ENCODE data around the gene MICAL3. TPM values are rescaled to one million over a fixed set of nuclear protein-coding genes. Genes with fewer than 3 reads are reported as not detected.
"Not testable (repeated sequence)": the region's sequence is repeated elsewhere in the genome, so short reads cannot be mapped to it uniquely, and the experiment has no call there.

MICAL3 gene
- polyA plus RNA-seq, 1 donor from 2014 or later, result 28.1 TPM

GRCh38 chr22:17938484-17938924, 85.9 kb downstream of the MICAL3 start:
- Histone ChIP-seq H3K9ac (ENCODE audit: low read length) (no peak overlapping the region), H3K36me3 (ENCODE audit: insufficient read depth, low read length) (no peaks in the 10 kb centered on the region), H3K27me3 (ENCODE audit: insufficient read depth, low read depth, low read length) (no peaks in the 10 kb centered on the region), H3K9me3 (ENCODE audit: low read length) (no peaks in the 10 kb centered on the region), H3K4me2 (ENCODE audit: low read length) (no peak overlapping the region), H3K79me2 (replicated peaks; ENCODE audit: insufficient read depth, low read length) (no peaks in the 10 kb centered on the region), H2AFZ (ENCODE audit: low read depth, low read length) (no peak overlapping the region), H3K27ac (ENCODE audit: low read length) (no peak overlapping the region), H3F3A (ENCODE audit: insufficient read depth, low read length, poor library complexity, severe bottlenecking) (no peaks in the 10 kb centered on the region), H3K9me2 (ENCODE audit: insufficient read depth, low read length) (no peaks in the 10 kb centered on the region), H4K20me1 (ENCODE audit: insufficient read depth) (no peaks in the 10 kb centered on the region), H3K4me3 (ENCODE audit: low read length) (no peak overlapping the region)
- TF ChIP-seq RAD21 (conservative IDR thresholded peaks at IDR 0.05) (no peak), TAF1 (IDR thresholded peaks at IDR 0.05; ENCODE audit: low read depth) (no peak), EP300 (conservative IDR thresholded peaks at IDR 0.05; ENCODE audit: poor library complexity, severe bottlenecking) (no peak), MXI1 (conservative IDR thresholded peaks at IDR 0.05; ENCODE audit: poor library complexity, severe bottlenecking) (no peak)

GRCh38 chr22:17932457-17932856, 91.9 kb downstream of the MICAL3 start:
- H3K4me3 ChIP-seq (ENCODE audit: low read length); H3K9me2 ChIP-seq (ENCODE audit: insufficient read depth, low read length); H3K36me3 ChIP-seq (ENCODE audit: insufficient read depth, low read length); H3K9ac ChIP-seq (ENCODE audit: low read length); H3F3A ChIP-seq (ENCODE audit: insufficient read depth, low read length, poor library complexity, severe bottlenecking); H4K20me1 ChIP-seq (ENCODE audit: insufficient read depth); H3K79me2 ChIP-seq (replicated peaks; ENCODE audit: insufficient read depth, low read length); H3K9me3 ChIP-seq (ENCODE audit: low read length); H3K27me3 ChIP-seq (ENCODE audit: insufficient read depth, low read depth, low read length); H2AFZ ChIP-seq (ENCODE audit: low read depth, low read length); H3K4me2 ChIP-seq (ENCODE audit: low read length); H3K27ac ChIP-seq (ENCODE audit: low read length): not testable (repeated sequence)

- H3K4me3 ChIP-seq (ENCODE audit: low read length), result no peak overlapping the region
- H4K20me1 ChIP-seq (ENCODE audit: insufficient read depth), result no peaks in the 10 kb centered on the region
- no peaks in the 10 kb centered on the region for H3K9me2 ChIP-seq (ENCODE audit: insufficient read depth, low read length)
- H3K4me2 ChIP-seq (ENCODE audit: low read length), result no peak overlapping the region
- no peaks in the 10 kb centered on the region for H3K27me3 ChIP-seq (ENCODE audit: insufficient read depth, low read depth, low read length)
- no peaks in the 10 kb centered on the region for H3F3A ChIP-seq (ENCODE audit: insufficient read depth, low read length, poor library complexity, severe bottlenecking)
- H3K27ac ChIP-seq (ENCODE audit: low read length), result no peak overlapping the region
- H3K9me3 ChIP-seq (ENCODE audit: low read length), result no peaks in the 10 kb centered on the region
- no peaks in the 10 kb centered on the region for H3K79me2 ChIP-seq (replicated peaks; ENCODE audit: insufficient read depth, low read length)
- H3K36me3 ChIP-seq (ENCODE audit: insufficient read depth, low read length), result no peaks in the 10 kb centered on the region
- H3K9ac ChIP-seq (ENCODE audit: low read length), result no peak overlapping the region
- H2AFZ ChIP-seq (ENCODE audit: low read depth, low read length), result no peak overlapping the region
- TF ChIP-seq MXI1 (conservative IDR thresholded peaks at IDR 0.05; ENCODE audit: poor library complexity, severe bottlenecking) (no peak), EP300 (conservative IDR thresholded peaks at IDR 0.05; ENCODE audit: poor library complexity, severe bottlenecking) (no peak), CTCF (IDR thresholded peaks at IDR 0.05; ENCODE audit: poor library complexity, severe bottlenecking) (no peak), POLR2AphosphoS5 (IDR thresholded peaks at IDR 0.05) (no peak), EZH2 (IDR thresholded peaks at IDR 0.05; ENCODE audit: borderline replicate concordance, insufficient read depth, low read length, poor library complexity, severe bottlenecking) (no peak), TAF1 (IDR thresholded peaks at IDR 0.05; ENCODE audit: low read depth) (no peak), SMC3 (conservative IDR thresholded peaks at IDR 0.05; ENCODE audit: poor library complexity) (no peak), REST (IDR thresholded peaks at IDR 0.05; ENCODE audit: borderline replicate concordance) (no peak)
These were observed 92.9 kb downstream of the MICAL3 start for GRCh38 chr22:17931400-17931825.

All from neural cell (in vitro differentiated cells).